Cardiac septum (tissue), 1 donor: ENCODE measurements around the gene PTPRD. TPM values are rescaled to one million over a fixed set of nuclear protein-coding genes. Genes with fewer than 3 reads are reported as not detected.
"Not testable (repeated sequence)": the region's sequence is repeated elsewhere in the genome, so short reads cannot be mapped to it uniquely, and the experiment has no call there.

ENCODE experiments used
- DNase-seq: peaks from one replicate; pipeline ENCODE4 v3.0.0-alpha.2; 2020; ENCODE audit warnings: low spot score
- intact Hi-C: fragments of 100-400 bp; cut with DNase I; formaldehyde crosslinking; loops from one replicate; pipeline ENCODE4 v1.14.0; 2022
- total RNA-seq: library from RNA; stranded (reverse); fragmentation: NEBNext Ultra II Directional; extraction: Animal tissue kit (Norgen Biotek cat#: 25700); gene quantifications from one replicate; pipeline ENCODE4 v1.2.1, GENCODE V29; 2021
- donor health status: DM: no; HTN: no; CAD: no.

Gene PTPRD
- total RNA-seq, 1 donor from 2014 or later: 13.0 TPM

DNA sequence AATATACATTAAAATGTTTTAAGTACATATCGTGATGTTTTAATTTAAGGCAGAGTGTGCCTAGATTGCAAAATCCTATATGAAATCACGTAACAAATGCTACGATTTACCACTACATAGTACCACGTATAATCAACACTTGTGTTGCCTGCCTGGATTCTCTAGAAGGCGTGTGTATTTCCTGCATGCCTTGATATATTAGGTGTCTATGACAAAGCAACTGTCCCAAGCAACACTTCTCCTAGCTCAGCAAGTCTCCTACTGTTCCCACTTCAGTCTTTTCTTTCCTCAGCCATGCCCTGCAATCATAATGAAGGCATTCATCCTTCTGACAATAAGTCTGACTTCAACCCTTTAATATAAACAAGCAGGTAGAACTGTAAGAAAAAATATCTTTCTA is 89.6 kb downstream of the PTPRD start:
- no peak for DNase-seq
- intact Hi-C loops: no loop called here

DNA sequence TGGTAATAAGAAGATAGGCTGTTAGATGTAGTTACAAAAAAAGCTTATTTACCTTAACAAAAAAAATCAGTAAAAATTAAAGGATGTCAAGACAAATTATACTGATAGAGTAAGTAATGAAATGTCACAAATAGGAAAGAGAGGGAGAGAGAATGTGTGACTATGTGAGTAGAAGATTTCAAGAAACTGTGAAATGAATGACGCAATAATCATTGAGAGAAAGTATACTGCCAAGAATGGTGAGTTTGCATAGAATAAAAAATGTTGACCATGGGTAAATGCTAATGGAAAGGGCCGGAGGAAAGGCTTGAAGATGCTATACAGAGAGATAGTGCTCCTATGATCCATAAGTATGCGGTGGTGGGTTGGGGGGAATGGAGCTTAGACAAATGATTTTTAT is 100.7 kb downstream of the PTPRD start:
- DNase-seq: no peak
- intact Hi-C loops: no loop called here

DNA sequence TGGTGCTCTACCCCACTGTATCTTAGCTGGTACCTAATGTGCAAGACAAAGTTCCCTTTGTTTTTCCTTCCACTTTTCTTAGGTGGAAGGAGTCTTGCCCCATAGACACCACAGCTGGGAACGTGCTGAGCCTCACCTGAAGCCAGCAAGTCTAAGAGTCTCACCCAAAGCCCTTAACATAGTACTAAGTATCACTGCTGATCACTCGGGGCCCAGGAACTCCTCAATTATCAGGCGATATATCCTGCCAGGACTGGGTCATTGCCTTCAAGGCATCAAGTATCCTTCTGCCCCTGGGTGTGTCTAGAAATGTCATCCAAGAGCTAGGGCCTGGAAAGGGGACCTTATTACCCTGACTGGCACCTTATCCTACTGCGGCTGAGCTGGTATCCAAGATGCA is 123.9 kb downstream of the PTPRD start:
- intact Hi-C loops: no loop called here
- DNase-seq: no peak

DNA sequence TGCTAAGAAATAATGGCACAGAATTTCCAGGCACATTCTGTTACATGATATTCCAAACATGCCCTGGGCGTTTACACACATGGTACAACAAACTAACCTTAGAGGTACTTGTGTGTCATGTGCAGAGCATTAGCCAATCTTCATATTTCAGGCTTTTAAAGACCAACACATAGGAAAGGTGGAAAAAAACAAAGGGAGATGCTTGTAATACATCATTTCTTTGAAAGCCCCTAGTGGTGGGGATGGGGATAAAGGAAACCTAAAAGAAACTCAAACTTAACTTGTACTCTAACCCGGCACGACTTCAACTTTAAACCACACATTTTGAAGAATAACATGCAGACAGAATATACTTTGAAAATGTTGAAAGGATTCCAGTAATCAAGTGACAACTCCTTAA is 133.6 kb downstream of the PTPRD start:
- intact Hi-C loops: no loop called here
- DNase-seq: no peak

DNA sequence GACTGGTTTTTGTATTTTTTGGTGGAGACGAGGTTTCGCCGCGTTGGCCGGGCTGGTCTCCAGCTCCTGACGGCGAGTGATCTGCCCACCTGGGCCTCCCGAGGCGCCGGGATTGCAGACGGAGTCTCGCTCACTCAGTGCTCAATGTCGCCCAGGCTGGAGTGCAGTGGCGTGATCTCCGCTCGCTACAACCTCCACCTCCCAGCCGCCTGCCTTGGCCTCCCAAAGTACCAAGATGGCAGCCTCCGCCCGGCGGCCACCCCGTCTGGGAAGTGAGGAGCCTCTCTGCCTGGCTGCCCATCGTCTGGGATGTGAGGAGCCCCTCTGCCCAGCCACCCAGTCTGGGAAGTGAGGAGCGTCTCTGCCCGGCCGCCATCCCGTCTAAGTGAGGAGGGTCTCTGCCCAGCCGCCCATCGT is 163.6 kb downstream of the PTPRD start:
- DNase-seq, intact Hi-C loops: not testable (repeated sequence)

DNA sequence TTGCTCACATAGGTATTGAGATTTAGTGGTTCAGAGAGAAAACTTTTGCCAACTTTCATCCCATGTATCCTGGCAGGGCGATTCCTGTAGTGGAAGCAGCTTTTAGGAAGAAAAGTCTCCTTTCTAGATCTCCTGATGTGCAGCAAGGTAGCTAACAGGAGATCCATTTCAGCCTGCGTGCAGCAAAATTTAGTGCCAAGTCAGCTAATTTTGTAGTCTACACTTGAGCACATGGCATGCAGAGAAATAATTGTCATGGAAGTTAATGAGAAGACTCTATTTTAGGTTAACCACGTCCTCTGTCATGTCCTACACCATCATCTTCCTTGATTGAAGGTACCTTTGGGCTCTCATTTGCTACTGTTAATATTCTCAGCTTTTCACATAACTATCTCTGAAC is 165.8 kb downstream of the PTPRD start:
- DNase-seq: no peak
- intact Hi-C loops: no loop called here

DNA sequence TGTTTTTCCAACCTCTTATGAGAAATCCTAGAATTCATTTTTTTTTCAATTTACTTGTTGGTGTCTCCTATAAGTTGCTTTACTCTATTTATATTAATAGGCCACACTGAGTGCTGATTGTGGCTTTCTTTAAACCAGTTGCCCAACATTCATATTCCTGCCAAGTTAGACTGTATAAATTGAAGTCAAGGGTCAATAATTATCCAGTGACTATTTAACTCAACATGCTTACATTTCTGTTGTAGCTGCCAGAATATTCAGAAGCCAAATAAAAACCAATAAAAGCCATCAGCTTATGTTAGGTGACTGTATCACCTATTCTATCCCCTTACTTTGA is 169.0 kb downstream of the PTPRD start:
- no peak for DNase-seq
- intact Hi-C loops: no loop called here

DNA sequence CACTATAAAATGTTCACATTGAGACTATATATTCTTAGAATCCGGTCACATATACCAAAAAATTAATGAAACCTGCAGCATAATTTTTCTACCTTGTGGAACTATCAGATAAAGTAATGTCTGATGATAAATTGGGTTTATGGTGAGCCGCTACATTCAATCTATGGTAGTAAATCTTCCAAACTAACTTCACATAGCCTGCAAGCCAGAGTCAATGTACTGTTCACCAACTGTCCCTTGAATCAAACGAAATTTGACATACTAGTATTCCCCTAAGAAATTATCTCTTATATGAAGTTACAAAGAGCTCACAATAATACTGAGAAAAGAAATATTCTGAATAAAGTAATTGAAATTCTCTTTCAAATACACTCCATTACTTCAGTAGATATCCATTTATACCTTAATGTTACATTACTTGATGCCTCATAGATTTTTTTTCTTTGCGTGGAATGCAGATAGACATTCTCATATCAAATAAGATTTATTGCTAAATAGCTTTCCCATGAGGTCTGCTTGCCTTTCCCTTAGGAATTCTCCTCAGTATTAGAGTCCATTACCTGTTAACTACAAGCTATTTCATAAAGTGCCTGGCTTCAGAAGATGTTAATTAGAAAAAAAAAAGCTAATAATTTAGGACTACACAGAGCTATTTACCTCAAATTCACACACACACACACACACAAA is 169.5 kb downstream of the PTPRD start:
- DNase-seq: no peak
- intact Hi-C loops: no loop called here

DNA sequence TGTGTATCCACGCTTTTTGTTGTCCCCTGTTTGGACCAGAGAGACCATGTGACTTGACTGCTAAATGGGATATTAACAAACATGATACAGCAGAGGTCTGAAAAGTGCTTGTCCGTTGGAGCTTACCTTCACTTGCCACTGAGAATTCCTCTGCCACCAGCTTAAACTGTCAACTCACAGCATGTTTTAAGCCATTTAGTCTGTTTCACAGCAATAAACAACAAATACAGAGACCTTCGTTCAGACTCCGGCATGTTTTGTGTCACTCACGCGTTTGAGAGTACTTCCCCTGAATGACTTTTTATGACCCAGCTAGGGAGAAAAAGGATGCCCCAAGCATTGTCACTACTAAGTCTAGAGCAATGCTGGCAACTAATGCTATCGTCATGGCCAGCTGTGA is 173.8 kb downstream of the PTPRD start:
- DNase-seq: no peak
- intact Hi-C loops: no loop called here

DNA sequence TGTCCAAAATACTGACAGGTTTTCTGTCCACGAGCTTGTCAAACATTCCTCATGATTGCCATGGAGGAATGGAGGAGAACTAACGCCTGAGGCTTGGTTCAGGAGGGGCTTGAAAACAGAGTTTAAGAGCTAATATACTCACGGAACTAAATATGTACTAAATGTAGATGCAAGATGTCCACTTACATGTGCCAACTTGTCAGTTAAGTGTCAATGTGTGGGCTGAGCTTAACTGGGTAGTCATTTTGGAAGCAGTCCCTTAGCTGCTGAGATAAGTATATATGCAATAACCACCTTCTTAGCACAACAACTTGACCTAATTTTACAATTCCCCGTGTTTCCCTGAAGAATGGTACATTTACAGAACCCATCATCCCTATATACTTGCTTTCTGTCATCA is 176.0 kb downstream of the PTPRD start:
- intact Hi-C loops: no loop called here
- no peak for DNase-seq

DNA sequence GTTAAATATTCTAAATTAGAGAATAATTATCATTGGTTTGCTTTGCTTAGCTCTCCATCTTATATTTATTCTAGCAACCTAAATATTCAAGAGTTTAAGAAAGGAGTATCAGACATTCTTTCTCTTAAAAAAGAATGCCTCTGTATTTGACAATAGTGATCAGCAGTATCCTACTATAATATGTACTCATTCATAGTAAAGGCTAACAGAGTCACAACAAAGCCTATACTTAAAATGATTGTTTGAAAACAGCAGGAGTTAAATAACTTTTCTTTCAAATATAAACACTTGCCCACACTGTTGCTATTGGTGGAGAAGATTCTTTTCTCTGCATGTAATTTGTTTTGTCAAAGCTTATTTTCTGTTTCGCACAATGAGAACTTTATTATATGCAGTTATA is 178.4 kb downstream of the PTPRD start:
- intact Hi-C loops: no loop called here
- no peak for DNase-seq

DNA sequence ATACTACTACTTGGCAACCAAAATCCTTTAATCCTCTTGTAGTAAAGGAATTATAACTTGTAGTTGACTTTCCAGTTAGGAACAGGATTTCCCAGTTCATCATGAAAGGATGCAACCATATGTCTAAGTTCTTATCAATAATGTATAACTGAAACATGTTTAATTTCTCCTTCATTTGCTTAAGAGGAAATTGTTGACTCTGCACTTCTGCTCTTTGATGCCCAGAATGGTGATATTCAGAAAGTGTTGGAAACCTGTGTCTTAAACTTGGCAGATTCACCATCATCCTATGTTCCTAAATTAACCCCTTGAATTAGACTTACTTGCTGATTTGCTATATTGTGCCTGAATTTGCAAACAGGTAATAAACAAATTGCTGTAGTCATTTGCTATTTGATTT is 201.5 kb downstream of the PTPRD start:
- intact Hi-C loops: no loop called here
- no peak for DNase-seq

DNA sequence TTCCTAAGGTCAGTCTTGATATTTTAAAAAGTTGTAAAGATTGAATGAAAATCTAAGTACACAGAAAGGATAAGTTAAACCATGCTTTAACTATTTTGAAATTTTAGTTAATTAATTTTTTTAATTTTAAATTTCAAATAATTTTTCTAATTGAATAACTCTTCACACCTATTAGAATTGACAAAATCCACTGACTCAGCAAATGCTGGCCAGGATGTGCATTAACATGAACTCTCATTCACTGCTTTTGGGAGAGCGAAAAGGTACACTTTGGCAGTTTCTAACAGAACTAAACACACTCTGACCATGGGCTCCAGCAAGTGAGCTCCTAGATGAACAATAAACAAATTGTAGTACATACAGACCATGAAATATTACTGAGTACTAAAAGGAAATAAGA is 209.5 kb downstream of the PTPRD start:
- intact Hi-C loops: no loop called here
- no peak for DNase-seq

DNA sequence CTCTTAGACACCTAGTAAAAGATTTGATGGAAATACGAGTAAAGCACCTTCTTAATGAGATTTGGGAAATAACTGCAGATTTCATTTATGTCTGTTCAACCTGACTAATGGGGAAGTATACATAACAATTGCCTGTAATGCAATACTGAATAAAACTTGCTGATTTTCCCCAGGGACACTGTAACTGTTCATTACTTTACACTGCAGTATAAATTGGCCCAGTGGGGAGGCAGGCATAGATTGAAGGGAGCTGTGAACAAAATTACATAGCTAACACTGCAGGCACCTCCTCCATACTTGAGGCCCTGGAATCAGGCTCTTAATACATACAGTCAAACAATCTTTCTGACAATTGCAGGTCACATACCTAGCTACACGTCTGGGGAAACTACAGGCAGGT is 216.2 kb downstream of the PTPRD start:
- intact Hi-C loops: no loop called here
- no peak for DNase-seq

DNA sequence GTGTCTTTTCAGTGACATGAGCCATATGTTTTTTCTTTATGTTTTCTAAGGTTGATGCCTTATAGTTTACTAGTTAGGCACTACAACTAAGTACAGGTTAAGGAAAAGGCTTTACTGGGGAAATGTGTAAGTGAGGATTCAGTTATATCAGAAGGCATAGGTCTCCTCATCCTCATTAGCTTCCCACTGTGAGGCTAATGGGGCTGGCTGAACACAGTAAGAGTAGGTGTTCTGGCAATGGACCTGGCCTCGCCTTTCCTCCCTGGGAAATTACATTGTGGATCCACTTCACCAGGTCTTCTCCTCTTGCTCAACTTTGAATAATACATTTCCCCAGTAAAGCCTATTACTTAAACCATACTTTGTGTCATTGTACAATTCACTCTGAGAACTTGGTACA is 225.5 kb downstream of the PTPRD start:
- intact Hi-C loops: no loop called here
- DNase-seq: no peak

DNA sequence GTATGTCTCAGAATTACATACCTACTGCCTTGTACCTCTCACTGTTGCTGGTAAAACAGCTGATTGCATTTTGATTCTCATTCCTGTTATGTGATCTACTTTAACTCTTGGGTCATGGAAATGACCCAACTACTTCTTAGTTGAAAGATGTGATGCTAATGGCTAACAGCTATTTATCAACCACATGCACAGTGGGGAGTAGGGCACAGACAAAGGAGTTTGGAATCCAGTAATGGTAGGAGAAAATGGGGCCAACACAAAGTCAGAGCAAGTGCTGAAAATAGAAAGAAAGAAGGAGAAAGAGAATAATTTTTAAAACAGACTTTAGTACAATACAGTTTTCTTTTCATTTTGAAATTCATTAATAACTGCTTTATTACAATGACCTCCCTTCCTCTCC is 241.0 kb downstream of the PTPRD start:
- intact Hi-C loops: no loop called here
- DNase-seq: no peak

DNA sequence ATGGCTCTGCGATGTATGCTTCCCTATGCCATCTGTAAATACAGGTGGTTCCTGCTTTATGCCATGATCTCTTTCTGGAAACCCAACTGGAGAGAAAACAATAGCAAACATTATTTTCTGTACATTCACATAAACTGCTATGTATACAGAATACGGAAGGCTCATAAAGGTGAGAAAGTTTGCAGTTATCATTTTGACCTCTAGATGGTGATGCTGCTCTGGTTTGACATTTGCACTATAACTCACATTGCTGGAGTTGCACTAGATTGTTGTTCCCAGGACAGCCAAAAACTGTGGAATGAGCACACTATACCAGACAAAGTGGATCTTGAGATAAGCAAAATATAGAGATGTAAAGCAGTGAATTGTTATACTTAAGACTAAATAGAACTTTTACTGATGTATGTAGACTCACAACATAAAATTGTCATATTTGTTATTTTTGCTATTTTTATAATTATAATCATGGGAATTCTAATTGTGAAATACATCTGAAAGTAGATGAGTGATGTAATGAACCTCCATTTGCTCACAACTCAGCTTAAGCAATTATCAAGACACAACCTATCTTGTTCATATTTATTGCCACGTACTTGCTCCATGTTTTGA is 246.5 kb downstream of the PTPRD start:
- DNase-seq: no peak
- intact Hi-C loops: no loop called here

DNA sequence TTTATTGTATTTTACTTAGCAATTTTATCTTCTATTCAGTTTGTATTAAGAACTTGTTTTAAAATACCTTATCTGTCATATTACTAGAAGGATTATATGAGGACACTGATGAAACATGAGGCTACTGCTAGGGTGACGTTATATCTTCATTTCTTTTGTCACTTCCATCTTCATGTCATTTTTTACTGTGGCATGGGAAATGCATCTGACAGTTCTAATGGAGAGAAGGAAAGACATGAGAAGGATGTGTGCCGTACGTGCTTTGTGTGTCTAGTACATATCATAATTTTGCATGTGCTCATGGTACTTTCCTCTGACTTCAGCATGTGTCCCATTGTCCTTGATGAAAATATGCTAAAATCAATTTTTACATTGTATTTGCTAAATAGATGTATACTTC is 258.2 kb downstream of the PTPRD start:
- intact Hi-C loops: no loop called here
- no peak for DNase-seq

DNA sequence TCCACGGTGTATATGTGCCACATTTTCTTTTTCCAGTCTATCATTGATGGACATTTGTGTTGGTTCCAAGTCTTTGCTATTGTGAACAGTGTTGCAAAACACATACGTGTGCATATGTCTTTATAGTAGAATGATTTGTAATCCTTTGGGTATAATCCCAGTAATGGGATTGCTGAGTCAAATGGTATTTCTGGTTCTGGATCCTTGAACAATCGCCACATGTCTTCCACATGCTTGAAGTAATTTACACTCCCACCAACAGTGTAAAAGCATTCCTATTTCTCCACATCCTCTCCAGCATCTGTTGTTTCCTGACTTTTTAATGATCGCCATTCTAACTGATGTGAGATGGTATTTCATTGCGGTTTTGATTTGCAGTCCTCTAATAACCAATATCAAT is 267.2 kb downstream of the PTPRD start:
- intact Hi-C loops, DNase-seq: not testable (repeated sequence)

DNA sequence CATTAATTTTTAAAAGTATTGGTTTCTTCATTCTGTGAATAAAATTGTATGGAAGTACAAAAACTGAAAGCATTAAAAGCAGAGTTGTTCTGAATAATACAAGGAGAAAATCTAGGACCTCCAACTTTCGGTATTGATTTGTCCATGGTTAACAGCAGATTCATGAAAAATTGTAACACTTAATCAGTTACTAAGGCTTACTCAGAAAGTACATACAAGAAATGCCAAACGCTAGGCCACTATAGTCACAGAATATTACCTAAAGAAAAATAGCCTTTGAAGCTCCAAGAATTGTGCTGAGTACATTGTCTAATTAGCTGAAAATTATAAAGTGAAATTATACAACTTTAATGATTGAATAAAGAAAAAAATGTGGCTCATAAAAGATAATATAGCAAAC is 271.7 kb downstream of the PTPRD start:
- intact Hi-C loops: no loop called here
- DNase-seq: no peak

DNA sequence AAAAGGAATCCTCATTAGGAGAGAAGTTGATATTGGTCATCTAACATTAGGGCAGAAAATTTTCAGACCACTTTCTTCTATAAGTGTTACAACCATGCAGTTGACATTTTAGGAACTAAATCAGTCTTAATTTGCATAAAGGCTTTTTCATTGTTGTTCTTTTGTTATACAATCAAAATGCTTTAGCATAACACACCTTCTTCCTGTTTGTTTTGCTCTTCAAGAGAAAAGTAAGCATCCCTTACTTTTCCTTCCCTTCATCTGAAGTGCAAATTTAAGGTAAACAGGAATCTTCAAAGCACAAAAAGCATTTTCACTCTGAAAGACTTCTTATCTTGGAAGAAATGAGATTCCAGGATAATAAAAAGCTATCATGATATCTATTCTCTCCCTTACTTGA is 273.6 kb downstream of the PTPRD start:
- intact Hi-C loops: no loop called here
- no peak for DNase-seq

DNA sequence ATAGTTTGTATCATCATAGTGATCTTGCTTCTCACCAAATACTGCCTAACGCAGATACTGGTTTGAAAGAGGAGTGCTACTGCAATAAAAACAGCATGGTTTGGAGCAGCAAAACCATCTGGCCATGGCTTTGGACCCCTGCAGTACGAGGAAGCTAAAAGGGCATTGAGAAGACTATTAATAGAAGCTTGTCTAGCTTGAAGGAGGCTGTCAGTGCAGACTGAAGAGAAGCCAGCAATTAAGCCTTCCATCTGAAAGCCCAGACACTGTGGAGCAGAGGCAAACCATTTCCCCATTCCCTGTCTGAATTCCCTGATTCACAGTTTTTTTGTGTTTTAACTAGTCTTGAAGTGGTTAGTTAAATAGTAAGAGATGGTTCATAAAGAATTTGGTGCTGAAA is 281.6 kb downstream of the PTPRD start:
- intact Hi-C loops: no loop called here
- no peak for DNase-seq
